WTC11 (cell line): ENCODE data around the gene NFKB1. TPM values are rescaled to one million over a fixed set of nuclear protein-coding genes. Genes with fewer than 3 reads are reported as not detected.

Experiments
- ATAC-seq: fragments of 200-7000 bp; cut with Tn5 transposase; 2 replicates; pipeline ENCODE4 v1.10.0; 2021; ENCODE audit warnings: mild to moderate bottlenecking, moderate library complexity
- CTCF ChIA-PET: fragments of 300-600 bp; sonication (Branson Sonifier 250); formaldehyde crosslinking; loops from one replicate; lab custom pipeline; 2021; ENCODE audit warnings: antibody characterized with exemption; lab: Charles Lee
- POLR2A ChIA-PET: fragments of 350-600 bp; sonication (Branson Sonifier 250); formaldehyde crosslinking; loops from one replicate; lab custom pipeline; 2021; ENCODE audit warnings: antibody characterized with exemption; lab: Charles Lee
- DNase-seq: peaks from one replicate; pipeline ENCODE4 v3.0.0; 2021; ENCODE audit warnings: low spot score
- H3K27ac Mint-ChIP-seq: 2 replicates; pipeline ENCODE4 v1.8.0; 2021; ENCODE audit warnings: mixed read lengths
- H3K27me3 Mint-ChIP-seq: 2 replicates; pipeline ENCODE4 v1.8.0; 2021; ENCODE audit warnings: low read depth, mild to moderate bottlenecking, moderate library complexity, mixed read lengths
- H3K36me3 Mint-ChIP-seq: 2 replicates; pipeline ENCODE4 v1.8.0; 2021; ENCODE audit warnings: mixed read lengths
- H3K4me1 Mint-ChIP-seq: 2 replicates; pipeline ENCODE4 v1.8.0; 2022; ENCODE audit warnings: mixed read lengths
- H3K4me3 Mint-ChIP-seq: 2 replicates; pipeline ENCODE4 v1.8.0; 2021; ENCODE audit warnings: mild to moderate bottlenecking, moderate library complexity, mixed read lengths
- H3K9me3 Mint-ChIP-seq: 2 replicates; pipeline ENCODE4 v1.8.0; 2021; ENCODE audit warnings: mixed read lengths
- AFF4 ChIP-seq: sonication (generic); formaldehyde crosslinking; IDR thresholded peaks from 2 replicates; pipeline ENCODE4 v1.8.1; 2023; ENCODE audit warnings: mild to moderate bottlenecking, missing genetic modification reagents, borderline replicate concordance
- CTCF ChIP-seq: fragments of 200-600 bp; IDR thresholded peaks from 2 replicates; pipeline ENCODE4 v1.8.0; 2022; ENCODE audit warnings: antibody characterized with exemption
- IRF2 ChIP-seq: sonication (generic); formaldehyde crosslinking; IDR thresholded peaks from 2 replicates; pipeline ENCODE4 v1.8.0; 2022; ENCODE audit warnings: low read depth, missing genetic modification reagents, borderline replicate concordance
- KAT7 ChIP-seq: sonication (generic); formaldehyde crosslinking; IDR thresholded peaks from 2 replicates; pipeline ENCODE4 v1.8.1; 2023; ENCODE audit warnings: missing genetic modification reagents, mild to moderate bottlenecking, borderline replicate concordance
- MYBL2 ChIP-seq: sonication (generic); formaldehyde crosslinking; IDR thresholded peaks from 2 replicates; pipeline ENCODE4 v1.8.1; 2023; ENCODE audit warnings: mild to moderate bottlenecking, moderate library complexity, missing genetic modification reagents
- NFYB ChIP-seq: sonication (generic); formaldehyde crosslinking; conservative IDR thresholded peaks from 2 replicates; pipeline ENCODE4 v1.8.0; 2022; ENCODE audit warnings: low read depth, missing genetic modification reagents
- PRDM15 ChIP-seq: sonication (generic); formaldehyde crosslinking; IDR thresholded peaks from 2 replicates; pipeline ENCODE4 v1.8.0; 2022; ENCODE audit warnings: missing genetic modification reagents
- TEAD1 ChIP-seq: sonication (generic); formaldehyde crosslinking; IDR thresholded peaks from 2 replicates; pipeline ENCODE4 v1.8.0; 2022; ENCODE audit warnings: mild to moderate bottlenecking, missing genetic modification reagents
- ZNF532 ChIP-seq: fragments of 250-450 bp; sonication (Bioruptor Pico); IDR thresholded peaks from 2 replicates; pipeline ENCODE4 v1.9.0; 2021; ENCODE audit warnings: mild to moderate bottlenecking, borderline replicate concordance
- total RNA-seq: library from RNA; stranded (reverse); gene quantifications from 3 replicates; pipeline ENCODE4 v1.2.3, GENCODE V29; 2021
- TF ChIP-seq, protein P1 (sequence below): sonication (generic); formaldehyde crosslinking; IDR thresholded peaks from 2 replicates; pipeline ENCODE4 v1.8.1; 2022; ENCODE audit warnings: missing genetic modification reagents, borderline replicate concordance
- TF ChIP-seq, protein P2 (sequence below): sonication (generic); formaldehyde crosslinking; IDR thresholded peaks from 2 replicates; pipeline ENCODE4 v1.8.0; 2022; ENCODE audit warnings: mild to moderate bottlenecking, missing genetic modification reagents
- TF ChIP-seq, protein P3 (sequence below): sonication (generic); formaldehyde crosslinking; IDR thresholded peaks from 2 replicates; pipeline ENCODE4 v1.8.0; 2023; ENCODE audit warnings: missing genetic modification reagents

Gene NFKB1
- total RNA-seq, 1 experiment from 2014 or later: 5.6 TPM

DNA sequence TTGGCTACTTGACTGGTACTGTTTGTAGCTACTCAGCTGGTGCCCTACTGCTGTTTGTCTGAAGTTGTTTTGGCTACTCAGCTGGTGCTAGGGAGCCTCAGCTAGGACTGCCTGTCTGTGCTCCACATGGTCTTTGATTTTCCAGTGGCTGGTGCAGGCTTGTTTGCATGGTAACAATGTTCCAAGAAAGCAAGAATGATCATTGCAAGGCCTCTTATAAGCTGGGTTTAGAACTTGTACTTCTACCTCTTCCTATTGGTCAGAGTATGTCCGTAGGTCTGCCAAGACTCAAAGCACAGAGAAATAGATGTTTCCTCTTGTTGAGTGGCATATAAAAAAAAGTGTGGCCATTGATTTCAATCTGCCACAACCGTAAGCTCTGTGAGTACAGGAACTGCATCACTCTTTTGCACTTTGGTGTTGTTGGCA lies 17.6 kb downstream of the NFKB1 start (continued):
- no peak for TF ChIP-seq AFF4
- TF ChIP-seq NFYB (CRISPR knock-in tag): no peak
- TF ChIP-seq, protein P1, sequence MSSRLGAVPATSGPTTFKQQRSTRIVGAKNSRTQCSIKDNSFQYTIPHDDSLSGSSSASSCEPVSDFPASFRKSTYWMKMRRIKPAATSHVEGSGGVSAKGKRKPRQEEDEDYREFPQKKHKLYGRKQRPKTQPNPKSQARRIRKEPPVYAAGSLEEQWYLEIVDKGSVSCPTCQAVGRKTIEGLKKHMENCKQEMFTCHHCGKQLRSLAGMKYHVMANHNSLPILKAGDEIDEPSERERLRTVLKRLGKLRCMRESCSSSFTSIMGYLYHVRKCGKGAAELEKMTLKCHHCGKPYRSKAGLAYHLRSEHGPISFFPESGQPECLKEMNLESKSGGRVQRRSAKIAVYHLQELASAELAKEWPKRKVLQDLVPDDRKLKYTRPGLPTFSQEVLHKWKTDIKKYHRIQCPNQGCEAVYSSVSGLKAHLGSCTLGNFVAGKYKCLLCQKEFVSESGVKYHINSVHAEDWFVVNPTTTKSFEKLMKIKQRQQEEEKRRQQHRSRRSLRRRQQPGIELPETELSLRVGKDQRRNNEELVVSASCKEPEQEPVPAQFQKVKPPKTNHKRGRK (CRISPR knock-in tag): no peak
- TF ChIP-seq, all 79 proteins: peak for 0

GRCh38 chr4:102519925-102520324 lies 18.8 kb downstream of the NFKB1 start:
- ChIA-PET POLR2A (no interaction called here), CTCF (interaction anchor here (1.1 to 1.4 kb wide), 2 partner anchors 14 to 59 kb away, joined by 3 read pairs; no protein-coding TSS in a partner anchor)
- Mint-ChIP-seq H3K9me3 (peaks cover 20% of the 10 kb centered on the region), H3K27me3 (no peaks in the 10 kb centered on the region), H3K4me3 (no peak overlapping the region)
- no peak for TF ChIP-seq TEAD1 (CRISPR knock-in tag)
- no peak for TF ChIP-seq ZNF532
- no peak for TF ChIP-seq MYBL2
- no peak for TF ChIP-seq PRDM15 (CRISPR knock-in tag)
- TF ChIP-seq KAT7: no peak
- TF ChIP-seq, all 79 proteins: peak for 0
- no peak for DNase-seq
- H3K4me1 Mint-ChIP-seq: 0 out of 2 replicates have a peak, but pooled peaks cover 2% of the 10 kb centered on the region
- no peak overlapping the region for H3K27ac Mint-ChIP-seq
- ATAC-seq: no peak
- peaks cover 9% of the 10 kb centered on the region for H3K36me3 Mint-ChIP-seq

- Mint-ChIP-seq H3K4me3 (no peak overlapping the region), H3K9me3 (peaks cover 7% of the 10 kb centered on the region), H3K36me3 (peaks cover 2% of the 10 kb centered on the region), H3K27ac (no peak overlapping the region), H3K27me3 (no peaks in the 10 kb centered on the region), H3K4me1 (0 out of 2 replicates have a peak, but pooled peaks cover 2% of the 10 kb centered on the region)
- no peak for ATAC-seq
- POLR2A ChIA-PET: no interaction called here
- DNase-seq: no peak
- CTCF ChIA-PET: interaction anchor here (0.7 kb wide), 1 partner anchor 90 kb away, joined by 4 read pairs; no protein-coding TSS in a partner anchor
- TF ChIP-seq IRF2: no peak
- TF ChIP-seq NFYB (CRISPR knock-in tag): no peak
- no peak for TF ChIP-seq KAT7
- TF ChIP-seq, protein P2, sequence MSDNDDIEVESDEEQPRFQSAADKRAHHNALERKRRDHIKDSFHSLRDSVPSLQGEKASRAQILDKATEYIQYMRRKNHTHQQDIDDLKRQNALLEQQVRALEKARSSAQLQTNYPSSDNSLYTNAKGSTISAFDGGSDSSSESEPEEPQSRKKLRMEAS (CRISPR knock-in tag): no peak
- TF ChIP-seq, protein P3, sequence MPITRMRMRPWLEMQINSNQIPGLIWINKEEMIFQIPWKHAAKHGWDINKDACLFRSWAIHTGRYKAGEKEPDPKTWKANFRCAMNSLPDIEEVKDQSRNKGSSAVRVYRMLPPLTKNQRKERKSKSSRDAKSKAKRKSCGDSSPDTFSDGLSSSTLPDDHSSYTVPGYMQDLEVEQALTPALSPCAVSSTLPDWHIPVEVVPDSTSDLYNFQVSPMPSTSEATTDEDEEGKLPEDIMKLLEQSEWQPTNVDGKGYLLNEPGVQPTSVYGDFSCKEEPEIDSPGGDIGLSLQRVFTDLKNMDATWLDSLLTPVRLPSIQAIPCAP: no peak
- no peak for TF ChIP-seq CTCF
Observed at GRCh38 chr4:102521570-102521969, 20.4 kb downstream of the NFKB1 start.
